Measurements from ENCODE around the gene UNC93B1.
A peak's percentile ranks its signal among the peaks of the same experiment; 100 is the strongest.

DNA sequence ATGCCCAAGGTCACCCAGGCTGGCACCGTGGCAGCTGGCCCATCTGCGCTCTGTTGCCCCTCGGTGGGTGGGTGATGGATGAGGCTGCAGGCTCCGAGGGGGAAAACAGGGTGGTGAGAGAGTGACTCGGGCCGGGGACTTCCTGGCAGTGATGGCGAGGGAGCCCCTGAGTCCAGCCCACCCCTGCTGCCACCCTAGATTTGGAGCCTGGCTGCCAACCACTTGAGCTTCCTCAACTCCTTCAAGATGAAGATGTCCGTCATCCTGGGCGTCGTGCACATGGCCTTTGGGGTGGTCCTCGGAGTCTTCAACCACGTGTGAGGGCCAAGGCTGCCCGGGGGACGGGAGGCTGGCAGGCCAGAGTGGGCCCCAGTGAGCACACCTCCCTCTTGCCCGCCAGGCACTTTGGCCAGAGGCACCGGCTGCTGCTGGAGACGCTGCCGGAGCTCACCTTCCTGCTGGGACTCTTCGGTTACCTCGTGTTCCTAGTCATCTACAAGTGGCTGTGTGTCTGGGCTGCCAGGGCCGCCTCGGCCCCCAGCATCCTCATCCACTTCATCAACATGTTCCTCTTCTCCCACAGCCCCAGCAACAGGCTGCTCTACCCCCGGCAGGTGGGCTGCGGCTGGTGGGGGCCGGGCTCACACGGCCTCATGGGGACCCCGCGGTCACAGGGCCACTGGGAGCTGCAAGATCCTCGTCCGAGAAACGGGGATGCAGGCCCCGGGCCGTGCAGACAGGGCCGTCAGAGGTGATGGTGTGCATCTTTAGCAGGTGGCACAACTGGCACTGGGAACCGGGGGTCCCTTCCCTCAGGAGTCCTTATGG lies 45.0 kb upstream of the UNC93B1 start:
- TF ChIP-seq, protein P1, sequence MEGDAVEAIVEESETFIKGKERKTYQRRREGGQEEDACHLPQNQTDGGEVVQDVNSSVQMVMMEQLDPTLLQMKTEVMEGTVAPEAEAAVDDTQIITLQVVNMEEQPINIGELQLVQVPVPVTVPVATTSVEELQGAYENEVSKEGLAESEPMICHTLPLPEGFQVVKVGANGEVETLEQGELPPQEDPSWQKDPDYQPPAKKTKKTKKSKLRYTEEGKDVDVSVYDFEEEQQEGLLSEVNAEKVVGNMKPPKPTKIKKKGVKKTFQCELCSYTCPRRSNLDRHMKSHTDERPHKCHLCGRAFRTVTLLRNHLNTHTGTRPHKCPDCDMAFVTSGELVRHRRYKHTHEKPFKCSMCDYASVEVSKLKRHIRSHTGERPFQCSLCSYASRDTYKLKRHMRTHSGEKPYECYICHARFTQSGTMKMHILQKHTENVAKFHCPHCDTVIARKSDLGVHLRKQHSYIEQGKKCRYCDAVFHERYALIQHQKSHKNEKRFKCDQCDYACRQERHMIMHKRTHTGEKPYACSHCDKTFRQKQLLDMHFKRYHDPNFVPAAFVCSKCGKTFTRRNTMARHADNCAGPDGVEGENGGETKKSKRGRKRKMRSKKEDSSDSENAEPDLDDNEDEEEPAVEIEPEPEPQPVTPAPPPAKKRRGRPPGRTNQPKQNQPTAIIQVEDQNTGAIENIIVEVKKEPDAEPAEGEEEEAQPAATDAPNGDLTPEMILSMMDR (IDR thresholded peaks at IDR 0.05 in 8 of 11, conservative IDR thresholded peaks at IDR 0.05 in 3 of 11), result no peak
- TF ChIP-seq POLR2AphosphoS5 (IDR thresholded peaks at IDR 0.05), result peak in 1 of 3 donors; percentile 66
- TF ChIP-seq POLR2A (IDR thresholded peaks at IDR 0.05), result no peak
